ENCODE measurements around the gene LIPF.
"Not testable (repeated sequence)": the region's sequence is repeated elsewhere in the genome, so short reads cannot be mapped to it uniquely, and the experiment has no call there.

Gene LIPF

DNA sequence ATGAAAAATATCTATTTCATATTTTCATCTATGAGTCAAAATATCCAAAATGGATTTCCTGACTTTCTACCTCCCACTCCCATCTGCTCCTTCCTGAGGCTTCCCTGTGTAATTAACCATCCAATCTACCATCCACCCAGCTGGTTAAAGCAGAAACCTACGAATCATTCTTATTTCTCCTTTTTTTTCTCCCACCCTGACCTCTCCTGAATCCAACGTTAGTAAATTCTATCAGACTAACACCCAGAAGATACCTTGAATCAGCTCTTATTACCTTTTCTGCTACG lies 3.7 kb upstream of the LIPF start:
- H3K36me3 ChIP-seq (replicated peaks; ENCODE audit: insufficient read depth, low read length) = no peaks in the 10 kb centered on the region
- no peaks in the 10 kb centered on the region for H3K79me2 ChIP-seq (ENCODE audit: low read length)
- no peaks in the 10 kb centered on the region for H3K9me3 ChIP-seq (replicated peaks; ENCODE audit: insufficient read depth, low read length)
- H3K27ac ChIP-seq (ENCODE audit: low read length) = no peak overlapping the region
- H3K9ac ChIP-seq (ENCODE audit: low read length) = no peak overlapping the region
- H3K9me2 ChIP-seq (replicated peaks; ENCODE audit: insufficient read depth, low read length) = no peaks in the 10 kb centered on the region
- H3F3A ChIP-seq (ENCODE audit: insufficient read depth, low read length) = no peaks in the 10 kb centered on the region
- no peaks in the 10 kb centered on the region for H3K4me1 ChIP-seq (ENCODE audit: low read length)
- no peak overlapping the region for H2AFZ ChIP-seq (ENCODE audit: low read length)
- H3K27me3 ChIP-seq (replicated peaks; ENCODE audit: insufficient read depth, low read length) = no peaks in the 10 kb centered on the region
- TF ChIP-seq EZH2 (optimal IDR thresholded peaks at IDR 0.05; ENCODE audit: low read depth, low read length) (no peak), EZH2phosphoT487 (IDR thresholded peaks at IDR 0.05; ENCODE audit: low read length) (no peak)
- TF ChIP-seq, protein P1, sequence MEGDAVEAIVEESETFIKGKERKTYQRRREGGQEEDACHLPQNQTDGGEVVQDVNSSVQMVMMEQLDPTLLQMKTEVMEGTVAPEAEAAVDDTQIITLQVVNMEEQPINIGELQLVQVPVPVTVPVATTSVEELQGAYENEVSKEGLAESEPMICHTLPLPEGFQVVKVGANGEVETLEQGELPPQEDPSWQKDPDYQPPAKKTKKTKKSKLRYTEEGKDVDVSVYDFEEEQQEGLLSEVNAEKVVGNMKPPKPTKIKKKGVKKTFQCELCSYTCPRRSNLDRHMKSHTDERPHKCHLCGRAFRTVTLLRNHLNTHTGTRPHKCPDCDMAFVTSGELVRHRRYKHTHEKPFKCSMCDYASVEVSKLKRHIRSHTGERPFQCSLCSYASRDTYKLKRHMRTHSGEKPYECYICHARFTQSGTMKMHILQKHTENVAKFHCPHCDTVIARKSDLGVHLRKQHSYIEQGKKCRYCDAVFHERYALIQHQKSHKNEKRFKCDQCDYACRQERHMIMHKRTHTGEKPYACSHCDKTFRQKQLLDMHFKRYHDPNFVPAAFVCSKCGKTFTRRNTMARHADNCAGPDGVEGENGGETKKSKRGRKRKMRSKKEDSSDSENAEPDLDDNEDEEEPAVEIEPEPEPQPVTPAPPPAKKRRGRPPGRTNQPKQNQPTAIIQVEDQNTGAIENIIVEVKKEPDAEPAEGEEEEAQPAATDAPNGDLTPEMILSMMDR (IDR thresholded peaks at IDR 0.05; ENCODE audit: low read length) = no peak
- H3K4me2 ChIP-seq (ENCODE audit: low read depth, low read length) = no peak overlapping the region
- no peak for DNase-seq
- H3K4me3 ChIP-seq (ENCODE audit: low read length) = no peak overlapping the region
- no peaks in the 10 kb centered on the region for H4K20me1 ChIP-seq (ENCODE audit: insufficient read depth, low read length)

DNA sequence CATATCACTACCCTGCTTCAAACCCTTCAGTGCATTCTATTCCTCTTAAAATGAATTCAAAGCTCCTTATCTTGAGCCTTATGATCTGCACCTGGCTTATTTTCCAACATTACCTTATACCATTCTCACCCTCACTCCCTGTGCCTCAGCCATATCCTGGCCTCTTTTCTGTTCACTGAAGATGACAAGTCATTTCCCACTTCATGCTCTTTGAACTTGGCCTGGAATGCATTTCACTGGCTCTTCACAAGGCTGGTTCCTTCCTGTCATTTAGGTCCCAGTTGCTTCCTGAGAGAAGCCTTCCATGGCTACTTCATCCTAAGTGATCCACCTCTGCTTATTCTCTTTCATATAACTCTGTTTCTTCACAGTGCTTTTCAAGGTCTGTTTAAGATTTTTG lies 3.2 kb upstream of the LIPF start:
- Histone ChIP-seq H3F3A (ENCODE audit: insufficient read depth, low read length) (no peaks in the 10 kb centered on the region), H3K9me2 (replicated peaks; ENCODE audit: insufficient read depth, low read length) (no peaks in the 10 kb centered on the region), H4K20me1 (ENCODE audit: insufficient read depth, low read length) (no peaks in the 10 kb centered on the region), H3K79me2 (ENCODE audit: low read length) (no peaks in the 10 kb centered on the region), H2AFZ (ENCODE audit: low read length) (no peak overlapping the region), H3K27ac (ENCODE audit: low read length) (no peak overlapping the region), H3K4me1 (ENCODE audit: low read length) (no peaks in the 10 kb centered on the region), H3K9ac (ENCODE audit: low read length) (no peak overlapping the region), H3K36me3 (replicated peaks; ENCODE audit: insufficient read depth, low read length) (no peaks in the 10 kb centered on the region), H3K9me3 (replicated peaks; ENCODE audit: insufficient read depth, low read length) (no peaks in the 10 kb centered on the region), H3K4me2 (ENCODE audit: low read depth, low read length) (no peak overlapping the region), H3K27me3 (replicated peaks; ENCODE audit: insufficient read depth, low read length) (no peaks in the 10 kb centered on the region), H3K4me3 (ENCODE audit: low read length) (no peak overlapping the region)
- TF ChIP-seq EZH2phosphoT487 (IDR thresholded peaks at IDR 0.05; ENCODE audit: low read length) (no peak), EZH2 (optimal IDR thresholded peaks at IDR 0.05; ENCODE audit: low read depth, low read length) (no peak)
- TF ChIP-seq, protein P1 (IDR thresholded peaks at IDR 0.05; ENCODE audit: low read length) = no peak
- DNase-seq = no peak

DNA sequence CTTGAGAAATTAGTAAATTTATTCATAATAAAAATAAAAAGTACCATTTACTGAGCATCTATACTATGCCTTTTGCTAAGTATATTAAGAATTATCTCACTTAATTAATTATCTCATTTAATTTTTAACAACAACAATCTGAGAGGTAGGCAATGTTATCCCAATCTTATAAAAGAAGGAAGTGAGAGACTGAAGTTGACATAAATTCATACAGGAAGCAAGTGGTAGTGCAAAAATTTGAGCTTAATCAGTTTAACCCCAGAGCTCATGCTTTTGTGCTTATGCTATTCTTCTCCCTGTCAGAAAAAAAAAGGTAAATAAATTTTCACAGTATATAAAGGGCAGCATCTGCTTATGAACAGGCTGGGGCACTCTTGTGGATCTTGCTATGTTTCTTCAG lies 2.7 kb upstream of the LIPF start:
- Histone ChIP-seq H3K36me3 (replicated peaks; ENCODE audit: insufficient read depth, low read length) (no peaks in the 10 kb centered on the region), H2AFZ (ENCODE audit: low read length) (no peak overlapping the region), H4K20me1 (ENCODE audit: insufficient read depth, low read length) (no peaks in the 10 kb centered on the region), H3K79me2 (ENCODE audit: low read length) (no peaks in the 10 kb centered on the region), H3F3A (ENCODE audit: insufficient read depth, low read length) (no peaks in the 10 kb centered on the region), H3K9me2 (replicated peaks; ENCODE audit: insufficient read depth, low read length) (no peaks in the 10 kb centered on the region), H3K9ac (ENCODE audit: low read length) (no peak overlapping the region), H3K4me3 (ENCODE audit: low read length) (no peak overlapping the region), H3K4me2 (ENCODE audit: low read depth, low read length) (no peak overlapping the region), H3K27ac (ENCODE audit: low read length) (no peak overlapping the region), H3K4me1 (ENCODE audit: low read length) (no peaks in the 10 kb centered on the region), H3K27me3 (replicated peaks; ENCODE audit: insufficient read depth, low read length) (no peaks in the 10 kb centered on the region), H3K9me3 (replicated peaks; ENCODE audit: insufficient read depth, low read length) (no peaks in the 10 kb centered on the region)
- TF ChIP-seq EZH2phosphoT487 (IDR thresholded peaks at IDR 0.05; ENCODE audit: low read length) (no peak), EZH2 (optimal IDR thresholded peaks at IDR 0.05; ENCODE audit: low read depth, low read length) (no peak)
- TF ChIP-seq, protein P1 (IDR thresholded peaks at IDR 0.05; ENCODE audit: low read length) = no peak
- no peak for DNase-seq

DNA sequence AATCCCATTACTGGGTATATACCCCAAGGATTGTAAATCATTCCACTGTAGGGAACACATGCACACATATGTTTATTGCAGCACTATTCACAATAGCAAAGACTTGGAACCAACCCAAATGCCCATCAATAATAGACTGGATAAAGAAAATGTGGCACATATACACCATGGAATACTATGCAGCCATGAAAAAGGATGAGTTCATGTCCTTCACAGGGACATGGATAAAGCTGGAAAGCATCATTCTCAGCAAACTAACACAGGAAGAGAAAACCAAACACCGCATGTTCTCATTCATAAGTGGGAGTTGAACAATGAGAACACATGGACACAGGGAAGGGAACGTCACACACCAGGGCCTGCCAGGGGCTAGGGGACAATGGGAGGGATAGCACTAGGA lies 1.1 kb upstream of the LIPF start:
- not testable (repeated sequence) for H2AFZ ChIP-seq (ENCODE audit: low read length); H3K4me3 ChIP-seq (ENCODE audit: low read length); H3K79me2 ChIP-seq (ENCODE audit: low read length); H3K9me2 ChIP-seq (replicated peaks; ENCODE audit: insufficient read depth, low read length); H4K20me1 ChIP-seq (ENCODE audit: insufficient read depth, low read length); DNase-seq; H3F3A ChIP-seq (ENCODE audit: insufficient read depth, low read length); H3K4me1 ChIP-seq (ENCODE audit: low read length); H3K27ac ChIP-seq (ENCODE audit: low read length); H3K36me3 ChIP-seq (replicated peaks; ENCODE audit: insufficient read depth, low read length); H3K9me3 ChIP-seq (replicated peaks; ENCODE audit: insufficient read depth, low read length); H3K27me3 ChIP-seq (replicated peaks; ENCODE audit: insufficient read depth, low read length); H3K4me2 ChIP-seq (ENCODE audit: low read depth, low read length); H3K9ac ChIP-seq (ENCODE audit: low read length)
